Measurements from ENCODE around the gene PSMG1.

DNA sequence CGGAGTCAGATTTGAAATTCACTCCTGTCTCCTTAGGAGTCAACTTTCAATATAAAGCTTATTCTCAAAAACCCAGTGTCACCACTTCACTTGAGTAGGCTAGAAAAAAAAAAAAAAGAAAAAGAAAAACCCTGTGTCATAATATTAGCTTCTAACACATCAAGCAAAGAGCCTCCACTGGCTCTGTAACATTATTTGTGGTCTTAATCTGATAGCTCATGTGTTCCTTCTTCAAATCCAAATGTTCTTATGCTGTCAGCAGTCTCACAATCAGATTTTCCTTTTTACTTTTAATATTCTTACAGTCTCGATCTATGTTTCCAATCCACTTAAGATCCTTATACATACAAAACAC lies 26.1 kb upstream of the PSMG1 start:
- TF ChIP-seq CTCF (conservative IDR thresholded peaks at IDR 0.05; ENCODE audit: low read depth, low read length) (no peak), EZH2 (IDR thresholded peaks at IDR 0.05; ENCODE audit: low read length, unreplicated experiment) (no peak), EZH2phosphoT487 (IDR thresholded peaks at IDR 0.05; ENCODE audit: borderline replicate concordance, low read length) (no peak)
